CD4-positive, alpha-beta T cell treated with Interleukin-1 beta for 1 hour (primary cell): ENCODE data around the gene DNAJC15.
A peak's percentile ranks its signal among the peaks of the same experiment; 100 is the strongest.

Source experiments
- DNase-seq, 2 donors: peaks; one replicate each; pipeline ENCODE4 v3.0.0-alpha.2; 2020 to 2022

DNAJC15 gene

DNA sequence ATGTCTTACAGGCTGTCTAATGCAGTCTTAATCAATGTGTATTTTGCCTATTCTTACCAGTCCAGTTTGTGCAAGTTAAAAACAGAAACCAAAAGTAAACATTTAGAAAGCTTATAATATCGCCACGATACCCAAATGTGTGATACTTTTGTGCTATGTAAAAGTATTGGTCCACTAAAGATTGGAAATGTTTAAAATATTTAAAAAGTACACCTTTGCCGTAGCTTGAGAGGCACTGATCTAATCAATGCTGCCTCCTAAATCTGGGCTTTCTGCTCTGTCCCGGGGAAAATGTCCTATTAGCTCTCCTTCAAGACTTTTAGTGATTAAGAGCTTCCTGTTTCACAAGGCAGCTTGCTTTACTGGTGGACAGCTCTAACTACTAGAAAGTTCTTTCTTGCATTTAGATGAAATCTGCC is 64.7 kb downstream of the DNAJC15 start:
- peak in 1 of 2 donors; percentile 22 for DNase-seq

DNA sequence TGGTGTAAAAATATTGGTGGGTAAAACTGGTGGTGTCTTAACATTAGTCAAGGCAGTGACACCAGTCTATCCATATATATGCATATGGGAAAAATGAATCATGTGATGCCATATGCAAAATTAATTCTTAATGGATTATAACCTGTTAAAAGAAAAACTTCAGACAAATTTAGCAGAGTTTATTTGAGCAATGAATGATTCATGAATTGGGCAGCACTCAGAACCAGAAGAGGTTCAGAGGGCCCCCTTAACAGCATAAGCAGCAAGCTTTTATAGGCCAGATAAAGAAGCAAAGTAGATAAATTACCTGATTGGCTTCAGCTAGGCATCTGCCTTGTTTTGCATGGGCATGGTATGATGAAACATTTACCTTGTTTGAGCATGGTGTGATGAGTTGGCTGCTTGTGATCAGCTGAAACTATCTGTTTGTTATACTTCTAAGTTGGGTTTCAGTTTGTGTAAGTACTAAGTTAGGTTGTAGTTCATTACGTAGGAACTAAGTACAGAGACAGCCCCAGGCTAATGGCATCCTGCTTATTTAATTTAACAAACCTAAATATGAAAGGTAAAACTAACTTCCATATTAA is 66.6 kb downstream of the DNAJC15 start:
- no peak for DNase-seq

DNA sequence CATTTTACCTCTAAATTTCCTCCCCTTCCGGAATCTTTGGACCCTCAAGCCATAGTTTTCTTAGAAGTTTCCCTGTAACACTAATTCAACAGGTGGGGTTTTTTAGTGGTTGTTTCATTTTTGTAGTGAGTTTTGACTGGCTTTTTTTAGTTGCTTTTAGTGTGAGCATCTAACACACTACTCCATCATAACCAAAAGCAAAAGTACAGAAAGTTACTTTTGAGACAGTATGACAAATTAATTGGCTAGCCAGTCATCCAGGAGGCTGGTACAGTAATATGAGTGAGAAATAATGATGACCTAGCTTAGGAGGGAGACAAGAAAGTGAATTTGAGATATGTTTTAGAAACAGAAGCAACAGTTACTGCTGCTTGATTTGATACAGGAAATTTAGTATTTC is 71.5 kb downstream of the DNAJC15 start:
- no peak for DNase-seq

GRCh38 chr13:43095771-43096719 is 72.7 kb downstream of the DNAJC15 start:
- no peak for DNase-seq

- no peak for DNase-seq
These were observed 77.3 kb downstream of the DNAJC15 start for GRCh38 chr13:43100667-43101066.

DNA sequence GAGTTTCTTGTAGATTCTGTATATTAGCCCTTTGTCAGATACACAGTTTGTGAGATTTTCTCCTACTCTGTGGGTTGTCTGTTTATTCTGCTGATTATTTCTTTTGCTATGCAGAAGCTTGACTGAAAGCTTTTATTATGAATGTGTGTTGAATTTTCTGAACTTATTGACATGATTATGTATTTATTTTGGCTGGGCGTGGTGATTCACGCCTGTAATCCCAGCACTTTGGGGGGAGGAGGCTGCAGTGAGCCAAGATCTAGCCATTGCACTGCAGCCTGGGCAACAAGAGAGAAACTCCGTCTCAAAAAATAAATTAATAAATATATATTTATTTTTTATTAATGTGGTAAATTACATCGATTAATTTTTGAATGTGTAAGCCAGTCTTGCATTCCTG is 78.9 kb downstream of the DNAJC15 start:
- no peak for DNase-seq

- no peak for DNase-seq
These were observed 84.4 kb downstream of the DNAJC15 start for GRCh38 chr13:43107780-43108179.

- DNase-seq, result no peak
These were observed 86.7 kb downstream of the DNAJC15 start for GRCh38 chr13:43110036-43110435.

- no peak for DNase-seq
These were observed 87.3 kb downstream of the DNAJC15 start for GRCh38 chr13:43110658-43111057.

DNA sequence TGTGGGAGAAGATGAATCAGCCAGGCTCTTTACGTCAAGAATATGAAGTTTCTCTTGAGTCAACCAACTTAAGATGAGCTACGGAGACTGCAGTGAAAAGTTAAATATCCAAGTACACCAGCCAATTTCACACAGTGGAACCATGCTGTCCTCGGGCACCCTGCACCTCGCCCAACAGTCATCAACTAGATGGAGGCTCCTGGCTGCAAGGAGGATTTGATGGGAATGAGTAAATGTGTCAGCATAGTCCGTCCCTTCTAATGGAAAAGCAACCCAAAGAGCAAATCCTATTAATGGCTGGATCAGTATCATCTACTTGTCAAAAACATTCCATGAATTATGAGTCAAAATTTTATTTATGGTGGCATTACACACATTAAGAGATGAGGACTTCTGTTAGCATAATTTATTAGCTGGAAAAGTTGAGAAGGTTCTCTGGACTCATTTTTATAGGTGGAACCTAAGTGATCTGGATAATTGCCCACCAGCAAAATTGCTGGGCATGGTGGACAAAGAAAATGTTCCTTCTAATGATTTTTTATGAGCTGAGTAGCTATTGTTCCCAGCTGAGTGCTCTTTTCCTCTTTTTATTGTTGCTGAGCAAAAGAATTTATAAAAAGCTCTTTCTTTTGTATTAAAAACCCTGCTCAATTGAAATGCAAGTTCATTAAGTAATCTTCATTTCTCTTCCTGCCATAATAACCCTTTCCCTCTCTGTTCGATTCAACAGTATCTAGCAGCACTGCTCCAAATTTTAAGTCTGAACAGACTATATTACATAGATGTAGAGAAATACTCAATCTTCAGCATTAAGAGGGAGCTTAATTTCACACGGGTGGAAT is 88.4 kb downstream of the DNAJC15 start:
- DNase-seq, result no peak

- DNase-seq, result no peak
These were observed 90.2 kb downstream of the DNAJC15 start for GRCh38 chr13:43113603-43114002.

DNA sequence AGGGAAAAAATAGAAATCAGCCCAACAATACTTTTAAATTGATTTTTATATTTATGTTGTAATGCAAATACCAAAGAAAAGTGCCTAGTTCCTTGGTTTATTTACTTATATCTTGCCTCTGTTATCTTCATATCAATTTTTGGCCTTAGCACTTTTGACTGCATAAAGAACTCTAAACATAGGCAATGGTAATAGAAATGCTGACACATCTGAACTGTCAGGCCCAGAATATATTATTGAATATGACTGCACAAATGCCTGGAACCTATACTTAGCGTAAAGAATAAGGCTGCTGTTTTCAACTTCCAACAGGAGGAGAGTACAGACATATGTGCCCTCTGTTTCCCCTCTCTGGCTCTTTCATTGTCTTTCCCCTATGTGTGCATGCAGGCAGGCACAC is 91.1 kb downstream of the DNAJC15 start:
- DNase-seq, result no peak

DNA sequence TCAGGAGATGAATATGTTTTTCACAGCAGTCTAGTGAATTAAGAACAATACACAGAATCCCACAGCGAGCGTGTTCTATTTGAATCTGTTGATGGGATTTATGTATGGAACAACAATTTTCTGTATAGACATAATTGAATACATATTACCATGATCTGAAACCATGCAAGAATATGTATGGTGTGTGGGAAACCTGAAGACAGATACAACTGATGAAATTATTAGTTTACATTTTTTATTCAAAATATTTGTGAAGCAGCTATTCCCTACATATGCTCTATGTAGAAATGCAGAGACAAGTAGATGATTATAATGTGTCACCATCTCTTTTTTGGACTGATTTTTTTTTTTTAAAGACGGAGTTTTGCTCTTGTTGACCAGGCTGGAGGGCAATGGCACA is 91.8 kb downstream of the DNAJC15 start:
- no peak for DNase-seq

DNA sequence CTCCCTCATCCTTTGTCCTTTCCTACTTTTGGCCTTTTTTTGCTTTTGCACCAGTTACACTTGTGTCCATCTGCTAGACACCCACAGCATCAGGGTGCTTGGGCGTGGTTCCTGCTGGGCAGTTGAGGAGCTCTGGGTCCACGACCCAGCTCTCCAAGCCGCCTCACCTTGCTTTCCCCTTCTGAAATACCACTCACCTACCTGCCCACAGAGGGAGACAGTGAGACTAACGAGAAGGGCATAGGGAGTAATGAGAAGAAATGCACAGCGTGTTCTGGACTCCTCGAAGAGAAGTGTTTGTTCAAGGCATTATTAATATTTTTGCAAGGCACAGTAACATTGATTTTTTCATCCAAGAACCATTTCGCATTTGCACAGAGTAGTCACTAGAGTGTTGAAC is 92.9 kb downstream of the DNAJC15 start:
- DNase-seq, result no peak

- no peak for DNase-seq
These were observed 95.1 kb downstream of the DNAJC15 start for GRCh38 chr13:43118521-43118920.

DNA sequence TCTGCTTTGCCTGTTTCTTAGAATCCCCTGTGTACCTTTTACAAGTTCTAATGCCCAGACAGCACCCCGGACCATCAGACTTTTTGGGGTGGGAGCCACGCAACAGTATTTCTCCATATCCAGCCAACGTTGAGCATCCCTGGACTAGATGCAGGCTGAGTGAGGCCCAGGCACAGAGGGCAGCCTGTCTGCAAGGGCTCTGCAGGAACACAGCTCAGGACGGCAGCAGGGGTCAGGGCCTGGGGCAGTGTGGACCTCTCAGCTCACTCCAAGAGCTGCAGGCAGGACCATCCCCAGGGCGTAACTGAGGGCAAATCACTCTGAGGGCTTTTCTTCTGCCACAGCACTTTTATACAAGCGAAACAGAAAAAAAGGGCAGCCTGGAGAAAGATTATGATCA is 95.8 kb downstream of the DNAJC15 start:
- DNase-seq, result no peak

- DNase-seq, result no peak
These were observed 99.4 kb downstream of the DNAJC15 start for GRCh38 chr13:43122791-43123190.

- no peak for DNase-seq
These were observed 100.5 kb downstream of the DNAJC15 start for GRCh38 chr13:43123856-43124255.

- DNase-seq, result no peak
These were observed 101.1 kb downstream of the DNAJC15 start for GRCh38 chr13:43124490-43124889.

DNA sequence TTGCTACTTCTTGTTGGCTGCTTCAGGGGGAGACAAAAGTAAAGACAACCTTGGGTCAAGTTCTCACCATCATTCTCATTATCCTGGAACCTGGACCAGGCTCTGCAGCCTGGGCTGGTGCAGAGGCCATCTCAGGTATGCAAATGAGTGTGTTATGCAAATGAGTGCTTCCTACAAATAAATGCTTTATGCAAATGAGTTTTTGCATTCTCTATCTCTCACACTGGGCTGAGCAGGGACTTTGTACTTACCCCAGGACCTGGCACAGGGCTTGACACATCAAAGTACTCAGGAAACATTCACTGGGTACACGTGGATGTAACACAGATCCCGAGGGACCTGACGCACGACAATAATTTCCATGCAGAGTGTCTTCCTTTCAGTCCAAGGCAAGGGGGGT is 103.0 kb downstream of the DNAJC15 start:
- no peak for DNase-seq

DNA sequence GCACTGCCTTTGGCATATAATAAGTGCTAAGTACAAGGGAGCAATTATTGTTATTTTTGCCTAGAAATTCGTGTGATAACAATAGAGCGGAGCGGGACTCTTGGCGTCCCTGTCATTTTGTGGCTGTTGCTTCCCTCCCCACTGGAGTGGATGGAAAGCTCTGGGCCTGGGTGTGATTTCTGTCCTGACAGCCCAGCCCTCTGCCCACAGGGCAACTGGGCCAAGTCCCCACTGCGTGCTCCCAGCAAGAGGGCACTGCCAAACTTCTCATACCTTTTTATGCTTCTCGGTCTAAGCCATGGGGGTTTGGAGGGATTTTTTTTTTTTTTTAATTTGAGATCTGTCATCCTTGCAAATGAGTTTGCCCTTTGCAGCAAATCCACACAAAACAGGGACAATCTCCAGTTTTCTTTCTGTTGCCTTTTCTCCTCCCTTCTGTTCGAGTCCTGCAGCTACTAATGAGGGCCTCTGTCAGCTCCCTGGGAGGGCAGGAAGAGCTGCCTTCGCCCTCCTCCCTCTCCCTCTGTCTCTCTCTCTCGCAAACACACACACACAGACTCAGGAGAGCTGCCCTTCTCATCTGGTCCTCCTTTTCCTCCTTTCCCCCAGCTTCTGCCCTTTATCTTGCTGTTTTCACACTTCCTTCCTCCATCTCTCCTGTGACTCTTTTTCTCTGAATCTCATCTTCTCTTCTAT is 103.9 kb downstream of the DNAJC15 start:
- DNase-seq, result no peak

GRCh38 chr13:43127827-43128226 is 104.4 kb downstream of the DNAJC15 start:
- no peak for DNase-seq

- no peak for DNase-seq
These were observed 105.1 kb downstream of the DNAJC15 start for GRCh38 chr13:43128504-43128961.
